Astrocyte of the spinal cord (primary cell): Measurements from ENCODE around the gene TNFRSF19.

Source experiments
- DNase-seq: peaks from one replicate; pipeline ENCODE4 v3.0.0; 2011; ENCODE audit warnings: low read depth, low spot score
- H3K4me3 ChIP-seq: 2 replicates; pipeline ENCODE4 v1.5.1; 2011; ENCODE audit warnings: low read depth, mild to moderate bottlenecking, low read length, moderate library complexity
- CTCF ChIP-seq: IDR thresholded peaks from 2 replicates; pipeline ENCODE4 v1.5.1; 2012; ENCODE audit warnings: low read depth, mild to moderate bottlenecking, low read length, inconsistent platforms
- in situ Hi-C: cut with HindIII; loops from 2 replicates; pipeline ENCODE4 v1.10.0; 2017; ENCODE audit warnings: low sequenced_read_pairs

TNFRSF19 gene

GRCh38 chr13:23549724-23550123 lies 20.5 kb upstream of the TNFRSF19 start:
- no peak for TF ChIP-seq CTCF
- DNase-seq: no peak
- in situ Hi-C loops: no loop called here
- H3K4me3 ChIP-seq: no peak overlapping the region

- no peak overlapping the region for H3K4me3 ChIP-seq
- DNase-seq: no peak
- no peak for TF ChIP-seq CTCF
- in situ Hi-C loops: no loop called here
Observed at GRCh38 chr13:23550163-23550562, 20.0 kb upstream of the TNFRSF19 start.

GRCh38 chr13:23551213-23552008 lies 18.8 kb upstream of the TNFRSF19 start:
- DNase-seq: no peak
- H3K4me3 ChIP-seq: no peak overlapping the region
- in situ Hi-C loops: no loop called here
- no peak for TF ChIP-seq CTCF

- no peak for TF ChIP-seq CTCF
- in situ Hi-C loops: no loop called here
- no peak for DNase-seq
- H3K4me3 ChIP-seq: no peak overlapping the region
Observed at GRCh38 chr13:23552171-23552570, 18.0 kb upstream of the TNFRSF19 start.

GRCh38 chr13:23552661-23553060 lies 17.6 kb upstream of the TNFRSF19 start:
- no peak overlapping the region for H3K4me3 ChIP-seq
- no peak for DNase-seq
- in situ Hi-C loops: no loop called here
- TF ChIP-seq CTCF: no peak

GRCh38 chr13:23554000-23554399 lies 16.2 kb upstream of the TNFRSF19 start:
- no peak for TF ChIP-seq CTCF
- H3K4me3 ChIP-seq: no peak overlapping the region
- no peak for DNase-seq
- in situ Hi-C loops: no loop called here
